Epithelial cell of esophagus (primary cell): ENCODE measurements around the gene NRXN2.
"Not testable (repeated sequence)": the region's sequence is repeated elsewhere in the genome, so short reads cannot be mapped to it uniquely, and the experiment has no call there.

Experiments used
- DNase-seq: peaks from one replicate; pipeline ENCODE4 v3.0.0; 2010; ENCODE audit warnings: low read depth
- H3K4me3 ChIP-seq: 2 replicates; pipeline ENCODE4 v1.5.1; 2011; ENCODE audit warnings: mild to moderate bottlenecking, low read length, control low read depth
- TF ChIP-seq, protein P1 (sequence below): IDR thresholded peaks from 2 replicates; pipeline ENCODE4 v1.5.1; 2011; ENCODE audit warnings: low read depth, mild to moderate bottlenecking, low read length, control low read depth, inconsistent platforms; ENCODE audit not compliant: insufficient read depth; ENCODE audit errors: missing control alignments

NRXN2 gene

GRCh38 chr11:64711138-64711955 is 11.7 kb downstream of the NRXN2 start:
- TF ChIP-seq, protein P1, sequence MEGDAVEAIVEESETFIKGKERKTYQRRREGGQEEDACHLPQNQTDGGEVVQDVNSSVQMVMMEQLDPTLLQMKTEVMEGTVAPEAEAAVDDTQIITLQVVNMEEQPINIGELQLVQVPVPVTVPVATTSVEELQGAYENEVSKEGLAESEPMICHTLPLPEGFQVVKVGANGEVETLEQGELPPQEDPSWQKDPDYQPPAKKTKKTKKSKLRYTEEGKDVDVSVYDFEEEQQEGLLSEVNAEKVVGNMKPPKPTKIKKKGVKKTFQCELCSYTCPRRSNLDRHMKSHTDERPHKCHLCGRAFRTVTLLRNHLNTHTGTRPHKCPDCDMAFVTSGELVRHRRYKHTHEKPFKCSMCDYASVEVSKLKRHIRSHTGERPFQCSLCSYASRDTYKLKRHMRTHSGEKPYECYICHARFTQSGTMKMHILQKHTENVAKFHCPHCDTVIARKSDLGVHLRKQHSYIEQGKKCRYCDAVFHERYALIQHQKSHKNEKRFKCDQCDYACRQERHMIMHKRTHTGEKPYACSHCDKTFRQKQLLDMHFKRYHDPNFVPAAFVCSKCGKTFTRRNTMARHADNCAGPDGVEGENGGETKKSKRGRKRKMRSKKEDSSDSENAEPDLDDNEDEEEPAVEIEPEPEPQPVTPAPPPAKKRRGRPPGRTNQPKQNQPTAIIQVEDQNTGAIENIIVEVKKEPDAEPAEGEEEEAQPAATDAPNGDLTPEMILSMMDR = no peak
- no peak for DNase-seq
- H3K4me3 ChIP-seq = no peak overlapping the region

DNA sequence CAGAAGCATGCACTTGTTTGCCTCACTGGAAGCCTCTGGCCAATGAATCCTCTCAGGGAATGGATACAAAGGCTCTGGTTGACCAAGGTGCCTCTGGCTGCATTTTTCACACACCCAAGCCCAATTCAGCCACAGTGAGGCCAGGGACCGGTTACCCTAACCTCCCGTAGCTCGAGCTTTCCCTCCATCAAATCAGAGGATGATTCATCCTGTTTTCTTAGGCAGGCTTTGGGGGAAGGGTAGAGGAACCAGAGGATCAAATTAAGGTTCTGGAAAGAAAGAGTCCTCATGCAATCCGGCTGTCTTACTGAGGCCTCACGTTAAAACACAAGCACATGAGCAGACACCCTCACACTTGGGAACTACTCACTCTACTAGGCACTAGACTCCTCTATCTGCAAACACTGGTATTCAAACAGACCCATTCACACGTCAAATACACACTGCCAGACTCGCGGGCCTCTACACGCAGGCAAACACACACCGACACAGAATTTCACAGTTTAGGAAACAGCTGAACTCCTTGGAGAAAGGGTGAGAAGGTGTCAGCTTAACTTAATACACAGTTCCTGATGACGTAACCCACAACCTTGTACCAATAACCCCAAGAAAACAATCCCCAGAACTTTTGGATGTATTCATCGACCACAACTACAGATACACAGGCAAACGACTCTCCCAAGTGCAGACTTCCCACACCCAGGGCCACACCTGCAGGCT is 12.4 kb downstream of the NRXN2 start:
- TF ChIP-seq, protein P1 = no peak
- no peak for DNase-seq

GRCh38 chr11:64705501-64705900 is 17.5 kb downstream of the NRXN2 start:
- no peak for DNase-seq
- H3K4me3 ChIP-seq = no peak overlapping the region
- TF ChIP-seq, protein P1 = no peak

More for the DNA sequence above, 12.4 kb downstream of the NRXN2 start:
- no peak overlapping the region for H3K4me3 ChIP-seq

- no peak overlapping the region for H3K4me3 ChIP-seq
- DNase-seq = no peak
- TF ChIP-seq, protein P1 = no peak
Measured at GRCh38 chr11:64703048-64703447, 19.9 kb downstream of the NRXN2 start.

DNA sequence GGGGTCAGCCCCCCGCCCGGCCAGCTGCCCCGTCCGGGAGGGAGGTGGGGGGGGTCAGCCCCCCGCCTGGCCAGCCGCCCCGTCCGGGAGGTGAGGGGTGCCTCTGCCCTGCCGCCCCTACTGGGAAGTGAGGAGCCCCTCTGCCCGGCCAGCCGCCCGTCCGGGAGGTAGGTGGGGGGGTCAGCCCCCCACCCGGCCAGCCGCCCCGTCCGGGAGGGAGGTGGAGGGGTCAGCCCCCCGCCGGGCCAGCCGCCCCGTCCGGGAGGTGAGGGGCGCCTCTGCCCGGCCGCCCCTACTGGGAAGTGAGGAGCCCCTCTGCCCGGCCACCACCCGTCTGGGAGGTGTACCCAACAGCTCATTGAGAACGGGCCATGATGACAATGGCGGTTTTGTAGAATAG is 21.0 kb downstream of the NRXN2 start:
- not testable (repeated sequence) for DNase-seq, H3K4me3 ChIP-seq

GRCh38 chr11:64698427-64698826 is 24.6 kb downstream of the NRXN2 start:
- TF ChIP-seq, protein P1 = no peak
- DNase-seq = no peak
- no peak overlapping the region for H3K4me3 ChIP-seq

- no peak for DNase-seq
- no peak overlapping the region for H3K4me3 ChIP-seq
- TF ChIP-seq, protein P1 = no peak
Measured at GRCh38 chr11:64697663-64698375, 25.2 kb downstream of the NRXN2 start.
